Subcutaneous adipose tissue (tissue), 4 donors: Measurements from ENCODE around the gene SLC8A1. TPM values are rescaled to one million over a fixed set of nuclear protein-coding genes. Genes with fewer than 3 reads are reported as not detected.

Experiments used
- total RNA-seq, 4 donors: library from RNA; depleted of rRNA; stranded (reverse); fragments of >200 nt; gene quantifications; one replicate each; pipeline ENCODE4 v1.1.0, GENCODE V29; 2016
- TF ChIP-seq, protein P1 (sequence below): fragments of 450-650 bp; IDR thresholded peaks from one replicate; pipeline ENCODE4 v1.5.1; 2016; ENCODE audit warnings: low read depth, mild to moderate bottlenecking, control low read depth, antibody characterized with exemption, moderate library complexity

The SLC8A1 gene
- total RNA-seq, 4 donors from 2014 or later: 7.5 to 32.5 (median 12.9) TPM

DNA sequence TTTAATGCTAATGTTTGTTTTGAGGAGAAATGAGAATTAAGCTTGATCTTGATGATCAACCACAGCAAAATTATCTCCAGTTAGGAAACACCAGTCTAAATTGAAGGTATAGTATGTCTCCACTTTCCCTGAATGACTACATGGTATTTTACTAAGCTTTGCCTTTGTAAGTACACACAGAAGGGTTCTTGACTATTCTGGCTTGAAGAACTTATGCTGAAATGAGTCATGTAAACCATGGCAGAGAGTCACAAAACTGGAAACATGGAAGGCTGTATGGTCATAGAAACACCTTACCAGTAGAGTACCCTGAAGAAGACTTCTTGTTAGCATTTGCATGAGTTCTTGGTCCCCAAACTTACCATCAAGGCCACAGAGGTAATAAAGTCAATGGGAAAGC is 250.5 kb downstream of the SLC8A1 start:
- TF ChIP-seq, protein P1, sequence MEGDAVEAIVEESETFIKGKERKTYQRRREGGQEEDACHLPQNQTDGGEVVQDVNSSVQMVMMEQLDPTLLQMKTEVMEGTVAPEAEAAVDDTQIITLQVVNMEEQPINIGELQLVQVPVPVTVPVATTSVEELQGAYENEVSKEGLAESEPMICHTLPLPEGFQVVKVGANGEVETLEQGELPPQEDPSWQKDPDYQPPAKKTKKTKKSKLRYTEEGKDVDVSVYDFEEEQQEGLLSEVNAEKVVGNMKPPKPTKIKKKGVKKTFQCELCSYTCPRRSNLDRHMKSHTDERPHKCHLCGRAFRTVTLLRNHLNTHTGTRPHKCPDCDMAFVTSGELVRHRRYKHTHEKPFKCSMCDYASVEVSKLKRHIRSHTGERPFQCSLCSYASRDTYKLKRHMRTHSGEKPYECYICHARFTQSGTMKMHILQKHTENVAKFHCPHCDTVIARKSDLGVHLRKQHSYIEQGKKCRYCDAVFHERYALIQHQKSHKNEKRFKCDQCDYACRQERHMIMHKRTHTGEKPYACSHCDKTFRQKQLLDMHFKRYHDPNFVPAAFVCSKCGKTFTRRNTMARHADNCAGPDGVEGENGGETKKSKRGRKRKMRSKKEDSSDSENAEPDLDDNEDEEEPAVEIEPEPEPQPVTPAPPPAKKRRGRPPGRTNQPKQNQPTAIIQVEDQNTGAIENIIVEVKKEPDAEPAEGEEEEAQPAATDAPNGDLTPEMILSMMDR: no peak

DNA sequence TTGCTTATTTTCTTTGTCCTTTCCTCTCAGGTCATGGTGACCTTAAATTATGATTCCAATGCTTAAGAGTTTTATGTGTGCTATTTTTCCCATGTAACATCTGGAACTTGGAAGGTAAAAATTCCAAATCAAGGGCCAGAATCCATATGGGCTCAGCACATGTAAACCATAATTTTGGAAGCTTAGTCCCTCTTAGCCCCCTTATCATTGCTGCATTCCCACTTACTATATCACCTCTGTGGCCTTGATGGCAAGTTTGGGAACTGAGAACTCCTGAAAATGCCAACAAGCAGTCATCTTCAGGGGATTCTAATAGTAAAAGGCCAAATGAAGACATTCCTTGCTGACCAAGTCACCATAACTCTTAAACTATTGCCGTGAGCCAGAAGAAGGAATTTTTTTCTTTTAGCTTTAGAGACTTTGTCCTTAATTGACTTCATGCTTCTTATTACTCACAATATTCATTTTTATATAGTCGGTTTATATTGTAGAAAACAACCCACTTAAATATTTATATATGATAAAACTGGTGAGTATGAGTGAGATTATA is 251.4 kb downstream of the SLC8A1 start:
- TF ChIP-seq, protein P1: no peak

GRCh38 chr2:40199771-40200170 is 252.1 kb downstream of the SLC8A1 start:
- TF ChIP-seq, protein P1: no peak

DNA sequence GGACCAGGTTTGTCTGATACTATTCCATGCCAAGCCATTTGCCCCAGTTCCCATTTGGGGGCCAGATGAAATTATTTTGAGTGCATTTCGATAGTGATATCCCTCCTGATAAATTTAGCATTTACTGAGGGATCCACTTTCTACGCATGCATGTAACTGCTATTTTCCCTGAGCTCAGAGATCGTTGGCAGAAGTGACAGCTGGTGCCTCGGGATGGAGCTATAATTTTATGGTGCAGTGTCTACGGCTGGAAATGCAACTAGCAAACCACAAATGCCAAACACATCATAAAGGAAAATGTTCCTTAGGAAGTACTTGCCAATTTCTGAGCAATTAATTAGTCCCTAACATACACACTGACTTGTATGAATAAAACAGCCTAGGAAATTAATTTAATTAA is 254.8 kb downstream of the SLC8A1 start:
- TF ChIP-seq, protein P1: no peak

GRCh38 chr2:40193670-40194026 is 258.2 kb downstream of the SLC8A1 start:
- TF ChIP-seq, protein P1: no peak

- TF ChIP-seq, protein P1: no peak
Measured at GRCh38 chr2:40192864-40193669, 258.8 kb downstream of the SLC8A1 start.

DNA sequence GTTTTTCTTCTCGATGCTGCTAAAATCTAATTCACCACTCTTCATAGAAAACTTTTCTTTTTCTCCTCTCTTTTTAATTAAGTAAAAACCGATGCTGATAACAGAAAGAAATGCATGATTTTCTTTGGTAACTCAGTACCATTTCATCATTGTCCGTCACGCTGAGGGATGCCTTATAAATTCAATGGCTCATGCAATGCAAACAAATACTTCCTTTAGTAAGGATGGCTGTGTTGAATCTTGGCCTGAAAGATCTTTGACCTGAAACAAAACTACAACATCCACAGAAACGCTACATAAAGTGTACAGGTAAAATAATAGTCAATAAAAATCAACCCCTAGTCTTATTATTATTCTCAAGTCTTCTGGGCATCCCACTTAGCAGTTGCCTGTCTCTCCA is 261.4 kb downstream of the SLC8A1 start:
- TF ChIP-seq, protein P1: no peak
